B cell (primary cell): Measurements from ENCODE around the gene CRTAP.

Source experiments
- EZH2 ChIP-seq: IDR thresholded peaks from 2 replicates; pipeline ENCODE4 v1.6.1; 2012; ENCODE audit warnings: borderline replicate concordance, low read depth, mild to moderate bottlenecking, moderate library complexity, low read length; ENCODE audit not compliant: insufficient read depth, poor library complexity, severe bottlenecking
- TF ChIP-seq, protein P1 (sequence below): fragments of 200-600 bp; IDR thresholded peaks from one replicate; pipeline ENCODE4 v1.8.0; 2022; ENCODE audit warnings: antibody characterized with exemption, mild to moderate bottlenecking

DNA sequence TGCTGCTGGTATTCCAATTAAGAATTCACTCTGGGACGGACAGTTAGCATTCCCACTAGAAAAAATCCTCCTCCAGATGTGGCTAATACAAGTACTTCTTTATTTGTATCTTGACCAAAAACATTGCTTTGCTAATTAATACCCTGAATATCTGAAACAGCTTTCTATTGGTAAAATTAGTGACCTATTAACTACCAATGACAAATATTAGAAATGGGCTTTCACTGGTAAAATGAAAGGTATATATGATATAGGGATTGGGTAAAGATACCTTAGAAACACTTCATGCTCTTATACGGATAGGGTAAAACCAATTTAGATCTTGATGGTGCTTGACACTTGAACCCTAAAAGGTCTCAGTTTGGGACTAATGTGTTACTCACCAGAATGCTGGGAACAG is 52.3 kb downstream of the CRTAP start:
- TF ChIP-seq, protein P1, sequence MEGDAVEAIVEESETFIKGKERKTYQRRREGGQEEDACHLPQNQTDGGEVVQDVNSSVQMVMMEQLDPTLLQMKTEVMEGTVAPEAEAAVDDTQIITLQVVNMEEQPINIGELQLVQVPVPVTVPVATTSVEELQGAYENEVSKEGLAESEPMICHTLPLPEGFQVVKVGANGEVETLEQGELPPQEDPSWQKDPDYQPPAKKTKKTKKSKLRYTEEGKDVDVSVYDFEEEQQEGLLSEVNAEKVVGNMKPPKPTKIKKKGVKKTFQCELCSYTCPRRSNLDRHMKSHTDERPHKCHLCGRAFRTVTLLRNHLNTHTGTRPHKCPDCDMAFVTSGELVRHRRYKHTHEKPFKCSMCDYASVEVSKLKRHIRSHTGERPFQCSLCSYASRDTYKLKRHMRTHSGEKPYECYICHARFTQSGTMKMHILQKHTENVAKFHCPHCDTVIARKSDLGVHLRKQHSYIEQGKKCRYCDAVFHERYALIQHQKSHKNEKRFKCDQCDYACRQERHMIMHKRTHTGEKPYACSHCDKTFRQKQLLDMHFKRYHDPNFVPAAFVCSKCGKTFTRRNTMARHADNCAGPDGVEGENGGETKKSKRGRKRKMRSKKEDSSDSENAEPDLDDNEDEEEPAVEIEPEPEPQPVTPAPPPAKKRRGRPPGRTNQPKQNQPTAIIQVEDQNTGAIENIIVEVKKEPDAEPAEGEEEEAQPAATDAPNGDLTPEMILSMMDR: no peak
- TF ChIP-seq EZH2: no peak
